Activated naive CD4-positive, alpha-beta T cell treated with anti-CD3 and anti-CD28 coated beads, Interleukin-2, amount 50 U/mL, for 72 hours (primary cell): Measurements from ENCODE around the gene SAMD14. TPM values are rescaled to one million over a fixed set of nuclear protein-coding genes. Genes with fewer than 3 reads are reported as not detected.

ENCODE experiments used
- ATAC-seq, 2 donors: fragments of 150-1000 bp; cut with Tn5 transposase; 2 replicates each; pipeline ENCODE4 v1.10.0; 2021; ENCODE audit warnings: mild to moderate bottlenecking in 2 of 2, moderate library complexity in 2 of 2
- DNase-seq, 2 donors: peaks; one replicate each; pipeline ENCODE4 v3.0.0; 2021 to 2022; ENCODE audit warnings: low spot score in 2 of 2
- H3K27ac Mint-ChIP-seq, 2 donors: one replicate each; pipeline ENCODE4 v1.8.0; 2022; ENCODE audit warnings: mild to moderate bottlenecking in 2 of 2, mixed read lengths in 2 of 2
- H3K36me3 Mint-ChIP-seq, 2 donors: one replicate each; pipeline ENCODE4 v1.8.0; 2022; ENCODE audit warnings: mixed read lengths in 2 of 2
- H3K9me3 Mint-ChIP-seq, 2 donors: one replicate each; pipeline ENCODE4 v1.8.0; 2022; ENCODE audit warnings: mixed read lengths in 2 of 2
- total RNA-seq, 2 donors: library from RNA; stranded (reverse); gene quantifications; one replicate each; pipeline ENCODE4 v1.2.3, GENCODE V29; 2022

Gene SAMD14
- total RNA-seq, 2 donors from 2014 or later = 1.3 to 4.4 TPM

DNA sequence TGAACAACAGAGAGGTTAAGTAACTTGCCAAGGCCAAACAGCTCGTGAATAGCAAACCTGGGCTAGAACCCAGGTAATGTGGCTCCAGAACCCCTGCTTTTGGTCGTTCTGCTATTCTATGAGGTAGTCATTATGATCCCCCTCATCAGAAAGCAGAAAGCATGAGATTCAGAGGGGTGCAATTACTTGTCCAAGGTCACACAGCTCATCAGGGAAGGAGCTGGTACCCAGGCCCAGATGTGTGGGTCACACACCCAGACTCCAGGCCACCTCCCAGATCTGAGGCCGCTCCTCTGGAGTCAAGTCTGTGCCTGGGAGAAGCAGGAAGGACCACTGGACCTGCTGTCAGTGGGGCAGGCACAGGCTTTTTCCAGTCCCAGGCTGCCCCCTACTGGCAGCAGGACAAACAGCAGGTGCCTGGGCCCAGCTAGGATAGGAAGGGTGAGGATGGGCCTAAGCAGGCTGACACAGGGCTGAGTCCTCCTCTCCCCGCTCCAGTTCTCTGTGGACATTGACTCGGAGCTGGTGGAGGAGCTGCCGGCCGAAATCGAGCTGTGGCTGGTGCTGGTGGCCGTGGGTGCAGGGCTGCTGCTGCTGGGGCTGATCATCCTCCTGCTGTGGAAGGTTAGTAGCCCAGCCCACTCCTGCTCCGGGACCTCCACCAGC, 42.6 kb downstream of the SAMD14 start:
- ATAC-seq (peak; percentile 77 to 85), DNase-seq (peak; percentile 77 to 85)
- Mint-ChIP-seq H3K36me3 (no peaks in the 10 kb centered on the region), H3K9me3 (no peaks in the 10 kb centered on the region), H3K27ac (no peak overlapping the region)

DNA sequence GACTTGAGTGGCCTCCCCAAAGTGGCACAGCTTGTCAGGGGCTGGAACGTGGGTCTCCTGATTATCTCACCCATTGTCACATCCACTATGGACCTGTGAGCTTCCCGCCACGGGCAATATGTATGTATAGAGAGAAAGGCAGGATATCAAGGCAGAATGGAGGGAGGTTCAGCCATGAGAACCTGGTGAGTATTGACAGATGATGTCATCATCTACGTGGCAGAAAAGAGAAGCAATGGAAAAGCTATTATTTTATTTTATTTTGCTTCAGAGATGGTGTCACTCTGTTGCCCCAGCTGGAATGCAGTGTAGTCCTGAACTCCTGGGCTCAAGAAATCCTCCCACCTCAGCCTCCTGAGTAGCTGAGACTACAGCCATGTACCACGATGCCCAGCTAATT, 48.2 kb downstream of the SAMD14 start:
- H3K9me3 Mint-ChIP-seq = no peaks in the 10 kb centered on the region
- H3K27ac Mint-ChIP-seq = no peak overlapping the region
- no peaks in the 10 kb centered on the region for H3K36me3 Mint-ChIP-seq
- ATAC-seq = no peak
- no peak for DNase-seq

DNA sequence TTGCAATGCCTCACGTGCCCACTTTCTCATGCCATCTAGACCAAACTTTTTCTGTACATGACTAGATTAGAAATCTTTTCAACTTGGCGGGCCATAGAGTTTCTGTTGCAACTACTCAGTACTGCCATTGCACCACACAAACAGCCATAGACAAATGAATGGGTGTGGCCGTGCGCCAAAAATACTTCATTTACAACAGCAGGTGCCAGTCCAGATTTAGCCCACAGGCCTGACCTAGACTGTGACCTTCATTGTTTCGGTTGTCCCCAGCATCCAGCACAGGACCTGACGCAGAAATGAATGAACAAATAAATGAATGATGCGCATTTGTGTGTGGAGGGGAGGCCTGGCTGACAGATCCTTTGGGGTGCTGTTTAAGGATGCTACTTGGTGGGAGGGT, 49.1 kb downstream of the SAMD14 start:
- Mint-ChIP-seq H3K36me3 (no peaks in the 10 kb centered on the region), H3K9me3 (no peaks in the 10 kb centered on the region), H3K27ac (no peak overlapping the region)
- DNase-seq = no peak
- ATAC-seq = no peak

DNA sequence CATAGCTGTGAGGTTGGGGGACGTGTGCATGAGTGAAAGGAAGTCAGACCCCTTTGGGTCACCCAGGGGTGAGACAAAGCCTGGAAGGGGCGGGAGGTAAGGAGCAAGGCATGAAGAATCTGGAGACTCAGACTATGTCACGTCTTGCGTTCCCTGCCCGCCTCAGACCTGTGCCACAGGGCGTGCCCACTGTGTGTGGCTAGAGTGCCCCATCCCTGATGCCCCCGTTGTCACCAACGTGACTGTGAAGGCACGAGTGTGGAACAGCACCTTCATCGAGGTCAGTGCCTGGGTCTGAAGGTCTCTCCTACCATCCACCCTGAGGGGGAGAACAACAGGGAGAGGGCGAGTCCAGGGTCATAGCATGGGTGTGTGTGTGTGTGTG, 49.9 kb downstream of the SAMD14 start:
- H3K27ac Mint-ChIP-seq = no peak overlapping the region
- H3K36me3 Mint-ChIP-seq = no peaks in the 10 kb centered on the region
- no peak for DNase-seq

DNA sequence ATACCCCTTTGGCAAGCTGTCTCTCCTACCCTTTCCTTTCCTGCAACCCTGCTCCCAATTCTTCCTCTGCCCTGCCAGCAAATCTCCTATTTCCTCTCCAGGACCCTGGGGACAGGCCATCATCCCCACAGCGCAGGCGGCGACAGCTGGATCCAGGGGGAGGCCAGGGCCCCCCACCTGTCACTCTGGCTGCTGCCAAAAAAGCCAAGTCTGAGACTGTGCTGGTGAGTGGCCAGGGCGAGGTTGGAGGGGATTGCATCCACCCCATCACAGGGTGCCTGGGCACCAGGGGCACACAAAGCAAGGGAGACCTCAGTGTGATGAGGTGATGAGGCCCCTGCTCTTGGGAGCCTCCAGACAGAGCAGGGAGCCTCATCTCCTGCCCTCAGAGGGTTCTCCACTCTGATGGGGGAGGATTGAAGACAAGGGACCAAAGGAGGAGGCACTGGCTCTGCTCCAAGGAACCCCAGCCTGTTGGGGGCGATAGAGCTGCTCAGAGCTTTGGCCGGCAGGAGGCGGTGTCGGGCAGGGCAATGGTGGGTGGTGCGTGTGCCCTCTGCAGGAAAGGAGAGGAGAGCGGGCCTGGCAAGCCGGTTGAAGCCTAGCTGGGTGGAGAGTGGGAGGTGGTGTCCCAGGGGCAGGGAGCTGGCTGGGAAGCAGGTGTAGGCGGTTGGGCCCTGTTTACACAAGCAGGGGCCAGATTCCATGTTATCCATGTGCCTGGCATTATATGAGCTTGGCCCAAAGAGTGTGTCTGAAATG, 50.4 kb downstream of the SAMD14 start:
- peak in 1 of 2 donors; percentile 31 for ATAC-seq

More for the DNA sequence above, 49.9 kb downstream of the SAMD14 start:
- no peak for ATAC-seq
- no peaks in the 10 kb centered on the region for H3K9me3 Mint-ChIP-seq

DNA sequence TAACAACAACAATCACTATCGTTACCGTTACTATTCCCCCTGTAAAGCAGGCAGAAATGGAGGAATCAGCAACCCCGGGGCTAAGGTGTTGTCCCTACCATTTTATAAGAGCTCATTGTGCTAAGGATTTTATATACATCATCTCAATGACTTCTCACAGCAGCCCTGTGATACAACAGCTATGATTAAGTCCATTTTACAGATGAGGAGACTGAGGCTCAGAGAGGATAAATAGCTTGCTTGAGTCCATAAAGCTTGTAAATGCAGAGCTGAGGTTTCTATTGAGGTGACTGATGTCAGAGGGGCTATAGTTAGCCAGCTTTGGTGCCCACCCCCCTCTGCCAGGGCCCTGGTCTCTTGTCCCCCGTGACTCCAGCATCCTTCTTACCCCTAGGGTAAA, 51.5 kb downstream of the SAMD14 start:
- no peak for ATAC-seq
- Mint-ChIP-seq H3K9me3 (no peaks in the 10 kb centered on the region), H3K27ac (peak overlapping the region in 1 of 2 donors; percentile 61), H3K36me3 (no peaks in the 10 kb centered on the region)
- no peak for DNase-seq

More for the DNA sequence above, 50.4 kb downstream of the SAMD14 start:
- no peak for DNase-seq
- Mint-ChIP-seq H3K36me3 (no peaks in the 10 kb centered on the region), H3K27ac (no peak overlapping the region), H3K9me3 (no peaks in the 10 kb centered on the region)

DNA sequence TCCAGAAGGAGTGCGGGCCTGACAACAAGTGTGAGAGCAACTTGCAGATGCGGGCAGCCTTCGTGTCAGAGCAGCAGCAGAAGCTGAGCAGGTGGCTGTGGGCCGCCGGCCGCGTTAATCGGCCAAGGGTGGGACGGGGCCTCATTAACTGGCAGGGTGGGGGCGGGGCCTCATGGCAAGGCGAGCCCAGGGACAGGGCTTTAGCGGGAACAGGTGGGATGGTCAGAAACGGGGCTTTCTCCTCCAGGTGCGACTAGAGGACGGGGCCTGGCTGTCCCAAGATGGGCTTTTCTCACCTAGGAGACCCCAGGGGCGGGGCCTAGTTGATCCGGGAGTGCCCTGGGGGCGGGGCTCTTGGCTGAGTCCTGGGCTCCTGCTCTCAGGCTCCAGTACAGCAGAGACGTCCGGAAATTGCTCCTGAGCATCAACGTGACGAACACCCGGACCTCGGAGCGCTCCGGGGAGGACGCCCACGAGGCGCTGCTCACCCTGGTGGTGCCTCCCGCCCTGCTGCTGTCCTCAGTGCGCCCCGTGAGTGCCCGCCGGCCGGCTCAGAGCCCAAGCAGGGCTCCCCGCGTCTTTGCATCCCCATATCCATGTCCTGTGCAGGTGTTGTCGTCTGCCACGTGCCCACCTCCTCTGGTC, 53.2 kb downstream of the SAMD14 start:
- Mint-ChIP-seq H3K27ac (peak overlapping the region in 1 of 2 donors; percentile 81), H3K36me3 (peaks cover 0 to 2% of the 10 kb centered on the region in 2 donors), H3K9me3 (no peaks in the 10 kb centered on the region)
- DNase-seq (no peak), ATAC-seq (no peak)

DNA sequence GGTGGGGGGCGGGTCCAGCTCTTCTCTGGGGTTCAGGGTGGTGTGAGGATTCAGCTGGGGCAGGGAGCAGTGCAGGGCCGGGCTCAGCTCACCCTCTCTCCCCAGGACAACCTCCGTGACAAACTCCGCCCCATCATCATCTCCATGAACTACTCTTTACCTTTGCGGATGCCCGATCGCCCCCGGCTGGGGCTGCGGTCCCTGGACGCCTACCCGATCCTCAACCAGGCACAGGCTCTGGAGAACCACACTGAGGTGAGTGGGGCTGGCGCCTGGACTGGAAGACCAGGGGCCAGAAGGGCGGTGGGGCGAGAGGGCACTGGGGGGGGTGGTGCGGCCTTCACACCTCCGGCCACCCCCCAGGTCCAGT, 53.8 kb downstream of the SAMD14 start:
- ATAC-seq (no peak), DNase-seq (no peak)
- Mint-ChIP-seq H3K36me3 (peaks cover 3 to 7% of the 10 kb centered on the region in 2 donors), H3K27ac (no peak overlapping the region), H3K9me3 (peaks cover 0 to 1% of the 10 kb centered on the region in 2 donors)

DNA sequence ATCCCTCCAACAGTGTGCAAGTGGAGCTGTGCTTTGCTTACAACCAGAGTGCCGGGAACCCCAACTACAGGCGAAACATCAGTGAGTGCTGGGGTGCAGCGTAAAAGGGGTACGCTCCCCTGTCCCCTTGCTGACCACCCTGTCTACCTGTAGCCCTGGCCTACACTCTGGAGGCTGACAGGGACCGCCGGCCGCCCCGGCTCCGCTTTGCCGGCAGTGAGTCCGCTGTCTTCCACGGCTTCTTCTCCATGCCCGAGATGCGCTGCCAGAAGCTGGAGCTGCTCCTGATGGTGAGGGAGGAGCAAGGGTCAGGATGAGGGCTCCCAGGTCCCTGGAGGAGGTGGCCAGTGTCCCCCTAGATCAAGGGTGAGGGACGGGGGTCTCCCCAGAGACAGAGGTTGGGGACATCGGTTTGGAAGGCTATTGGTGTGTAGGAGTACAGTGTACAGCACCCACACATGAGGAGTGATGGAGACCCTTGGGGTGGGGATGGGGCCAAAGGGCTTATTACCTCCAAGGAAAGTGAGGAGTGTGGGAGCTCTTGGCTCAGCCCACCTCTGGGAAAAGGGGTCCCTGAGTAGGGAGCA, 54.4 kb downstream of the SAMD14 start:
- Mint-ChIP-seq H3K36me3 (peaks cover 7 to 12% of the 10 kb centered on the region in 2 donors), H3K9me3 (peaks cover 0 to 4% of the 10 kb centered on the region in 2 donors), H3K27ac (peak overlapping the region in 1 of 2 donors; percentile 17)
- ATAC-seq = no peak
- DNase-seq = no peak

DNA sequence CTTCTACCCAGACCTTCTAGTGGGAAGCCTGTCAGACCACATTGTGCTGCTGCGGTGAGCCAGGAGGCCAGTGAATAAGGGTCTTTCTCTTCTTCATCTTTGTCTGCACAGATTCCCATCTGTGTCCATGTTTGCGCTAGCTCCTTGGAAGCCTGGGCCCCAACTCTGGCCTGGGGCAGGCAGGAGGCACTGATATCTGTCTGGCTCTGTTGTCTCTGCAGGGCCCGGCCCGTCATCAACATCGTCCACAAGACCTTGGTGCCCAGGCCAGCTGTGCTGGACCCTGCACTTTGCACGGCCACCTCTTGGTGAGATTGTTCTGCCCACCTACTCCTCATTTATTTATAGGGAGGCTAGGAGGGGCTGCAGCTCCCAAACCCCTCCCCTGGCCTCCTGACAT, 55.7 kb downstream of the SAMD14 start:
- Mint-ChIP-seq H3K27ac (peak overlapping the region in 1 of 2 donors; percentile 6), H3K9me3 (peaks cover 0 to 4% of the 10 kb centered on the region in 2 donors), H3K36me3 (peaks cover 7 to 12% of the 10 kb centered on the region in 2 donors)
- DNase-seq (no peak), ATAC-seq (no peak)

DNA sequence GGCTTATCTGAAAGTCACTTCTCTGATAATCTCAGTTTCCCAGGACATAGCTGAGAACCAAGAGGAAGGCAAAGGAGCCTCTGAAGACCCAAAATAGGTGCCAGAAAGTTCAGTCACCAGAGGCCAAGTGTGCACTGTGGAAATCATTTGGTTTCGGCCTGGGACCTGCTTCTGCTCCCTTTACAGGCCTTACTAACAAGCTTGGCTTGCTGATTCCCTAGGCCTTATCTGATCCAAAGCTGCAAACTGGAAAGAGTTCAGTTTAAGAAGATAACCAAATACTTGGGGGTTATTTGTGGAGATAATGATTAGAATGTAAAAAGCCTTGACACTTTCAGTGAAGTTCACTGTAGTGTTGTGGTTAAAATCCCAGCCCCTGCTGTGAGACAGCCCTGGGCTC, 57.0 kb downstream of the SAMD14 start:
- H3K9me3 Mint-ChIP-seq = peaks cover 0 to 4% of the 10 kb centered on the region in 2 donors
- ATAC-seq (no peak), DNase-seq (no peak)
- H3K36me3 Mint-ChIP-seq = peaks cover 7 to 12% of the 10 kb centered on the region in 2 donors
- no peak overlapping the region for H3K27ac Mint-ChIP-seq

DNA sequence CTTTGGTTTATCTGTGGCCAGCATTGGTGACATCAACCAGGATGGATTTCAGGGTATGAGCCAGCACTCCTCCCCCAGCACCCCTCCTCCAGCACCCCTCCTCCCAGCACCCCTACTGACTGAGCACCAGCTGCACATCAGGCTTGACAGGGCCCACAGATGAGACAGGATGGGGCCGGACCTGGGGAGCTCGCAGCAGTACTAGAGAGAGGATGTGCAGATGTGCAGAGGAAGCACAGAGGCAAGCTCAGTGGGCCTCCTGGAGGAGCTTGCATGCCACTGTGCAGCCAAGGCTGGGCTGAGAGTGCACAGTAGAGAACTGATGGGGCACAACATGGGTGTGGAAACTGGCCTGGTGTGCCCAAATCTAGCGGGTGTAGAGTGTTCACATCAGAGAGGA, 57.8 kb downstream of the SAMD14 start:
- DNase-seq (no peak), ATAC-seq (no peak)
- H3K36me3 Mint-ChIP-seq = peaks cover 7 to 12% of the 10 kb centered on the region in 2 donors

DNA sequence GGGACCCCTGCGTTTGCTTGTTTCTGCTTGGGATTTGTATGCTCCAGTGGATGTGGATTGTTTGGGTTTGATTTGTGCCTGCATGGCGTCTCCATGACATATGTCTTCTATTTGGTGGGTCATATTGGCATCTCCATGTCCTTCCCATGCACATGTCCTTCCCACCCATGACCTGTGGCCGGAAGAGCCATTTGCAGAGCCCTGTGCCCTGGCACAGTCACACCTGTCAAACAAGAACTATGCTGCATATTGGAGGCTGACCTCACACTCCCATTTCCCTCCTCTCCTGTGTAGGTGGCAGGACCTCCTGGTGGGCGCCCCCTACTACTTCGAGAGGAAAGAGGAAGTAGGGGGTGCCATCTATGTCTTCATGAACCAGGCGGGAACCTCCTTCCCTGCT, 58.3 kb downstream of the SAMD14 start:
- no peak for ATAC-seq
- Mint-ChIP-seq H3K9me3 (peaks cover 0 to 4% of the 10 kb centered on the region in 2 donors), H3K36me3 (peaks cover 7 to 12% of the 10 kb centered on the region in 2 donors), H3K27ac (no peak overlapping the region)
- DNase-seq = no peak

More for the DNA sequence above, 57.8 kb downstream of the SAMD14 start:
- H3K27ac Mint-ChIP-seq = peak overlapping the region in 1 of 2 donors; percentile 48
- peaks cover 0 to 4% of the 10 kb centered on the region in 2 donors for H3K9me3 Mint-ChIP-seq

DNA sequence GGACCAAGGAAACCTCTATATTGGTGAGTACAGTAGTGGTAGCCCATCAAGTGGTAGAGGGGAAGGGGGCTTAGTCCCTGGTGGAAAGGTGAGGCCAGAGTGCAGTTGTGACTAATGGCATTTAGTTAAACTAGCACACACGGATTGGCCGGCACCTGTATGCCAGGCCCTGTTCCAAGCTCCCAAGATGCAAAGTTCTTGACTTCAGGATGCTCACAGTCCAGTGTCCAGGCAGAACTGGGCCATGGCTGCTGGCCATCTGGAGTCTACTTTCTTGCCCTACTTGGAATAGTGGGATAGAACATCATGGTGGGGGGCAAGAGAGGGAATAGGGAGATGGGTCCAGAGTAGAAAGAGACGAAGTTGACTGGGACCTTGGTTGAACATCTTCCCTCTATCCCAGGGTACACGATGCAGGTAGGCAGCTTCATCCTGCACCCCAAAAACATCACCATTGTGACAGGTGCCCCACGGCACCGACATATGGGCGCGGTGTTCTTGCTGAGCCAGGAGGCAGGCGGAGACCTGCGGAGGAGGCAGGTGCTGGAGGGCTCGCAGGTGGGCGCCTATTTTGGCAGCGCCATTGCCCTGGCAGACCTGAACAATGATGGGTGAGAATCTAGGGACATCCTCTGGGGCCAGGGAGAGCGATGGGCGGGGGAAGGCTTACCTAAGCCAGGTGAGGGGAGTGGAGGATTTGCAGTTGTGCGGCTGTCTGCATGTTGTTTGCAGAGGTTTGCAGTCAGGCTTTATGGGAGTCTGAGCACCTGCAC, 58.9 kb downstream of the SAMD14 start:
- ATAC-seq = no peak
- H3K36me3 Mint-ChIP-seq = peaks cover 7 to 12% of the 10 kb centered on the region in 2 donors

DNA sequence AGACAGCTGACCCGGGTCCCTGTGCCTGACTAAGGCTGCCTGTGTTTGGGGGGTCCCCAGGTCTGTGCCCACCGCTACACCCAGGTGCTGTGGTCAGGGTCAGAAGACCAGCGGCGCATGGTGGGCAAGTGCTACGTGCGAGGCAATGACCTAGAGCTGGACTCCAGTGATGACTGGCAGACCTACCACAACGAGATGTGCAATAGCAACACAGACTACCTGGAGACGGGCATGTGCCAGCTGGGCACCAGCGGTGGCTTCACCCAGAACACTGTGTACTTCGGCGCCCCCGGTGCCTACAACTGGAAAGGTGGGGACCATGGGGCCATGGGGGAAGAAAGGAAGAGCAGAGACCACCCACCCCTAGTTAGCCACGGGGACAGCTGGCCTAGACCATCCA, 62.0 kb downstream of the SAMD14 start:
- H3K36me3 Mint-ChIP-seq = peaks cover 7 to 12% of the 10 kb centered on the region in 2 donors
- DNase-seq (no peak), ATAC-seq (no peak)
- peaks cover 0 to 4% of the 10 kb centered on the region in 2 donors for H3K9me3 Mint-ChIP-seq
- no peak overlapping the region for H3K27ac Mint-ChIP-seq

More for the DNA sequence above, 58.9 kb downstream of the SAMD14 start:
- peaks cover 0 to 4% of the 10 kb centered on the region in 2 donors for H3K9me3 Mint-ChIP-seq
- H3K27ac Mint-ChIP-seq = no peak overlapping the region
- DNase-seq = no peak

DNA sequence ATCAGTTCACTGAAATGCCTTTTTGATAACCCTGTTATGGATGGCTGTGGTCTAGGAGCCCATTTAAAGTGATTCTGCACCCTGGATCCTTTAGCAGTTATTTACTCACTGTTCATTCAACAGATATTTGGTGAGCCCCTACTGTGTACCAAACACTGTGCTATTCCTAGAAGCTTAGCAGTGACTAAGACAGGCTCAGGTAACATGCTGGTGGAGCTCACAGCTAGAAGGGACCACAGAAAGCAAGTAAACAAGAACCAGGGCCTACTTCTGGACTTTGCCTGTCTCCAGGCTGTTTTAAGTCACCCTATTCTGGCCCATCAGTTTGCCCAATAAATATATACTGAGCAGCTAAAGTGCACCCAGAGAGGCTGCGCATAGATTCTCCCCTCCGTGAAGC, 63.0 kb downstream of the SAMD14 start:
- Mint-ChIP-seq H3K27ac (no peak overlapping the region), H3K9me3 (peaks cover 0 to 4% of the 10 kb centered on the region in 2 donors), H3K36me3 (peaks cover 7 to 12% of the 10 kb centered on the region in 2 donors)
- ATAC-seq (no peak), DNase-seq (no peak)
